Esophagus muscularis mucosa (tissue), 4 donors: ENCODE data around the gene CHRNA7.

Experiments
- CTCF ChIP-seq, 3 experiments: fragments of 200-600 bp in 2 of 3; fragments of 450-650 bp in 1 of 3; sonication (generic) in 2 of 3; IDR thresholded peaks; one replicate each; pipeline ENCODE4 v1.5.1; 2017 to 2019; ENCODE audit warnings: antibody characterized with exemption in 3 of 3, mild to moderate bottlenecking in 2 of 3, moderate library complexity in 1 of 3
- EP300 ChIP-seq: sonication (generic); formaldehyde crosslinking; IDR thresholded peaks from one replicate; pipeline ENCODE4 v1.6.1; 2017; ENCODE audit warnings: antibody characterized with exemption
- POLR2A ChIP-seq: fragments of 450-650 bp; IDR thresholded peaks from one replicate; pipeline ENCODE4 v1.6.1; 2017; ENCODE audit warnings: antibody characterized with exemption, moderate library complexity, mild to moderate bottlenecking, low read depth
- POLR2AphosphoS5 ChIP-seq, 2 donors: sonication (generic); formaldehyde crosslinking; IDR thresholded peaks; one replicate each; pipeline ENCODE4 v1.6.1; 2017; ENCODE audit warnings: antibody characterized with exemption in 2 of 2

- TF ChIP-seq POLR2A, result no peak
- no peak for TF ChIP-seq CTCF (IDR thresholded peaks at IDR 0.05)
- no peak for TF ChIP-seq POLR2AphosphoS5 (IDR thresholded peaks at IDR 0.05)
- no peak for TF ChIP-seq EP300
Observed at GRCh38 chr15:32091505-32092380, 61.4 kb downstream of the CHRNA7 start.
